Neural progenitor cell (in vitro differentiated cells): ENCODE measurements around the gene TRIM34.
"Not testable (repeated sequence)": the region's sequence is repeated elsewhere in the genome, so short reads cannot be mapped to it uniquely, and the experiment has no call there.

Source experiments
- EZH2phosphoT487 ChIP-seq: fragments of 200-600 bp; sonication (generic); IDR thresholded peaks from 2 replicates; pipeline ENCODE4 v1.6.1; 2017; ENCODE audit warnings: antibody characterized with exemption
- TF ChIP-seq, protein P1 (sequence below): fragments of 200-600 bp; sonication (generic); IDR thresholded peaks from 2 replicates; pipeline ENCODE4 v1.5.1; 2017; ENCODE audit warnings: antibody characterized with exemption, mild to moderate bottlenecking

GRCh38 chr11:5602791-5603190, 22.0 kb upstream of the TRIM34 start:
- not testable (repeated sequence) for TF ChIP-seq EZH2phosphoT487
- TF ChIP-seq, protein P1, sequence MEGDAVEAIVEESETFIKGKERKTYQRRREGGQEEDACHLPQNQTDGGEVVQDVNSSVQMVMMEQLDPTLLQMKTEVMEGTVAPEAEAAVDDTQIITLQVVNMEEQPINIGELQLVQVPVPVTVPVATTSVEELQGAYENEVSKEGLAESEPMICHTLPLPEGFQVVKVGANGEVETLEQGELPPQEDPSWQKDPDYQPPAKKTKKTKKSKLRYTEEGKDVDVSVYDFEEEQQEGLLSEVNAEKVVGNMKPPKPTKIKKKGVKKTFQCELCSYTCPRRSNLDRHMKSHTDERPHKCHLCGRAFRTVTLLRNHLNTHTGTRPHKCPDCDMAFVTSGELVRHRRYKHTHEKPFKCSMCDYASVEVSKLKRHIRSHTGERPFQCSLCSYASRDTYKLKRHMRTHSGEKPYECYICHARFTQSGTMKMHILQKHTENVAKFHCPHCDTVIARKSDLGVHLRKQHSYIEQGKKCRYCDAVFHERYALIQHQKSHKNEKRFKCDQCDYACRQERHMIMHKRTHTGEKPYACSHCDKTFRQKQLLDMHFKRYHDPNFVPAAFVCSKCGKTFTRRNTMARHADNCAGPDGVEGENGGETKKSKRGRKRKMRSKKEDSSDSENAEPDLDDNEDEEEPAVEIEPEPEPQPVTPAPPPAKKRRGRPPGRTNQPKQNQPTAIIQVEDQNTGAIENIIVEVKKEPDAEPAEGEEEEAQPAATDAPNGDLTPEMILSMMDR, result not testable (repeated sequence)
